K562 (cell line): ENCODE data around the gene ROMO1. TPM values are rescaled to one million over a fixed set of nuclear protein-coding genes. Genes with fewer than 3 reads are reported as not detected.

Source experiments
- ATAC-seq: fragments of 200-7000 bp; cut with Tn5 transposase; 3 replicates; pipeline ENCODE4 v1.9.1; 2020; ENCODE audit warnings: moderate library complexity
- BruUV-seq: library from RNA; stranded (reverse); fragments of 400-500 nt; replicated peaks from 2 replicates; lab custom pipeline; 2021; lab: Mats Ljungman, UMichigan
- CTCF ChIA-PET: fragments of 300-600 bp; formaldehyde crosslinking; extraction: SDS; loops from one replicate; lab custom pipeline; 2021; ENCODE audit warnings: low intra/inter-chr PET ratio; lab: Yijun Ruan, JAX
- POLR2A ChIA-PET: fragments of 300-600, 350-650 bp; sonication (Branson Sonifier 250); formaldehyde crosslinking; extraction: SDS; loops from one replicate; lab custom pipeline; 2021; ENCODE audit warnings: antibody characterized with exemption, inconsistent platforms; lab: Yijun Ruan, JAX
- DNase-seq, 4 experiments: peaks; one replicate each; pipeline versions ENCODE4 v3.0.0 to v3.0.0-alpha.2; 2011 to 2018; ENCODE audit warnings: low spot score in 3 of 4, mixed read lengths in 3 of 4; ENCODE audit errors: extremely low read depth in 1 of 4
- FAIRE-seq: peaks from 2 replicates; lab custom pipeline; 2011; peaks lifted over from hg19 to GRCh38; lab: Jason Lieb, UNC
- H2AFZ ChIP-seq: 2 replicates; pipeline ENCODE4 v1.6.0; 2011; ENCODE audit warnings: low read depth, low read length, control low read depth, inconsistent platforms
- H3K27ac ChIP-seq: fragments of 200-600 bp; 3 replicates; pipeline ENCODE4 v1.8.0; 2011; ENCODE audit warnings: low read depth, mild to moderate bottlenecking, control low read depth, inconsistent platforms, low read length, moderate library complexity, mixed read lengths; ENCODE audit errors: extremely low read depth
- H3K27me3 ChIP-seq, 2 experiments: fragments of 300-600 bp in 1 of 2; 2 replicates in 1 of 2; 3 replicates in 1 of 2; pipeline versions ENCODE4 v1.6.0 to v1.8.0; 2011; ENCODE audit warnings: inconsistent platforms in 2 of 2, low read length in 2 of 2, mild to moderate bottlenecking in 1 of 2, mixed read lengths in 1 of 2, moderate library complexity in 1 of 2; ENCODE audit not compliant: control insufficient read depth in 2 of 2, insufficient read depth in 2 of 2
- H3K36me3 ChIP-seq: fragments of 300-600 bp; 3 replicates; pipeline ENCODE4 v1.8.0; 2011; ENCODE audit warnings: mild to moderate bottlenecking, low read length, inconsistent platforms; ENCODE audit not compliant: control insufficient read depth, insufficient read depth
- H3K4me1 ChIP-seq, 2 experiments: fragments of 200-600 bp in 1 of 2; replicated peaks in 1 of 2; 2 replicates in 1 of 2; 3 replicates in 1 of 2; pipeline versions ENCODE4 v1.5.1 to v1.8.0; 2011; ENCODE audit warnings: inconsistent platforms in 2 of 2, low read length in 2 of 2, mild to moderate bottlenecking in 1 of 2, mixed read lengths in 1 of 2, moderate library complexity in 1 of 2; ENCODE audit not compliant: control insufficient read depth in 2 of 2, insufficient read depth in 2 of 2
- H3K4me2 ChIP-seq: 2 replicates; pipeline ENCODE4 v1.6.1; 2011; ENCODE audit warnings: low read length, control low read depth, inconsistent platforms, mixed read lengths; ENCODE audit not compliant: insufficient read depth
- H3K4me3 ChIP-seq: fragments of 200-600 bp; sonication (generic), shearing (Covaris generic); 2 replicates; pipeline ENCODE4 v1.5.1; 2016; ENCODE audit warnings: control low read depth, inconsistent platforms
- H3K79me2 ChIP-seq: fragments of 200-600 bp; 3 replicates; pipeline ENCODE4 v1.8.0; 2011; ENCODE audit warnings: low read length, inconsistent platforms; ENCODE audit not compliant: control insufficient read depth, insufficient read depth
- H3K9ac ChIP-seq, 2 experiments: 2 replicates each; pipeline versions ENCODE4 v1.6.0 to v1.6.1; 2011; ENCODE audit warnings: low read depth in 2 of 2, low read length in 2 of 2, control low read depth in 1 of 2, inconsistent platforms in 1 of 2, mild to moderate bottlenecking in 1 of 2, mixed read lengths in 1 of 2; ENCODE audit not compliant: insufficient read depth in 1 of 2
- H3K9me1 ChIP-seq: one replicate; pipeline ENCODE4 v1.6.0; 2011; ENCODE audit warnings: inconsistent platforms, mild to moderate bottlenecking, low read length, moderate library complexity; ENCODE audit not compliant: control insufficient read depth, insufficient read depth
- H3K9me3 ChIP-seq: replicated peaks from 2 replicates; pipeline ENCODE4 v1.5.1; 2011; ENCODE audit warnings: low read depth, low read length, inconsistent platforms; ENCODE audit not compliant: control insufficient read depth, insufficient read depth
- H4K20me1 ChIP-seq: replicated peaks from 2 replicates; pipeline ENCODE4 v1.6.1; 2011; ENCODE audit warnings: low read length, inconsistent platforms, mixed read lengths; ENCODE audit not compliant: control insufficient read depth, insufficient read depth
- ILF3 ChIP-seq: fragments of 450-650 bp; IDR thresholded peaks from 2 replicates; pipeline ENCODE4 v1.6.1; 2018; ENCODE audit warnings: antibody characterized with exemption, mild to moderate bottlenecking, moderate library complexity, borderline replicate concordance
- NR2F6 ChIP-seq: fragments of 450-650 bp; formaldehyde crosslinking; IDR thresholded peaks from 2 replicates; pipeline ENCODE4 v1.4.0; 2020; ENCODE audit warnings: mild to moderate bottlenecking
- SIRT6 ChIP-seq: IDR thresholded peaks from one replicate; pipeline ENCODE4 v1.6.1; 2012; ENCODE audit warnings: low read depth, mild to moderate bottlenecking, control low read depth, inconsistent platforms, low read length, moderate library complexity
- U2AF1 ChIP-seq: fragments of 200-400 bp; formaldehyde crosslinking; optimal IDR thresholded peaks from 2 replicates; pipeline ENCODE3; 2017; ENCODE audit warnings: mild to moderate bottlenecking, low read depth, low read length, moderate library complexity
- ZNF134 ChIP-seq: fragments of 250-450 bp; sonication (Bioruptor Pico); conservative IDR thresholded peaks from 2 replicates; pipeline ENCODE4 v1.4.0; 2020
- WGBS: fragments of 100-300 bp; shearing (Covaris generic); methylation state at CpG from one replicate; pipeline ENCODE4 v1.1.6; 2016; ENCODE audit warnings: low coverage, mixed read lengths; ENCODE audit not compliant: insufficient coverage; ENCODE audit errors: missing lambda C conversion rate; 5-methylcytosine and 5-hydroxymethylcytosine counted together
- in situ Hi-C: fragments of 300-500 bp; cut with MboI; formaldehyde crosslinking; loops from 4 replicates; pipeline ENCODE4 v1.15.0; 2018; ENCODE audit warnings: inconsistent platforms, mixed read lengths
- intact Hi-C: fragments of 100-400 bp; cut with micrococcal nuclease; formaldehyde crosslinking; loops from 2 replicates; pipeline ENCODE4 v1.14.2; 2022
- polyA plus RNA-seq, 8 experiments: library from polyadenylated mRNA; depleted of rRNA in 4 of 8; stranded (reverse) in 5 of 8; unstranded in 3 of 8; fragments of >200 nt; fragmentation: Nextera tagmentation in 2 of 8; fragmentation: Illumina TruSeq in 1 of 8; extraction: Ambion mirVana in 2 of 8; extraction: Trizol in 1 of 8; gene quantifications; 2 replicates each; pipeline versions ENCODE4 v1.2.1 to v1.2.3, GENCODE V29; 2011 to 2014; ENCODE audit warnings: inconsistent platforms in 1 of 8, missing spikeins in 1 of 8
- total RNA-seq, 7 experiments: library from RNA; depleted of rRNA in 6 of 7; stranded (reverse); fragments of >200 nt in 6 of 7; fragmentation: Illumina TruSeq in 2 of 7; extraction: Trizol in 2 of 7; gene quantifications; 2 replicates each; pipeline versions ENCODE4 v1.2.1 to v1.2.3, GENCODE V29; 2011 to 2021; ENCODE audit warnings: low replicate concordance in 1 of 7
- TF ChIP-seq, protein P1 (sequence below): fragments of 150-350 bp; IDR thresholded peaks from 2 replicates; pipeline ENCODE4 v1.6.1; 2014; ENCODE audit warnings: low read depth, mild to moderate bottlenecking, low read length, borderline replicate concordance
- TF ChIP-seq, protein P2 (sequence below): fragments of 450-650 bp; IDR thresholded peaks from 2 replicates; pipeline ENCODE4 v1.6.1; 2016; ENCODE audit warnings: mild to moderate bottlenecking, moderate library complexity

ROMO1 gene
- total and polyA plus RNA-seq, 9 of the 15 experiments (the other 6 are each of a cell fraction or from before 2014, with no cell fraction given) = 31.8 to 741 (median 226) TPM

DNA sequence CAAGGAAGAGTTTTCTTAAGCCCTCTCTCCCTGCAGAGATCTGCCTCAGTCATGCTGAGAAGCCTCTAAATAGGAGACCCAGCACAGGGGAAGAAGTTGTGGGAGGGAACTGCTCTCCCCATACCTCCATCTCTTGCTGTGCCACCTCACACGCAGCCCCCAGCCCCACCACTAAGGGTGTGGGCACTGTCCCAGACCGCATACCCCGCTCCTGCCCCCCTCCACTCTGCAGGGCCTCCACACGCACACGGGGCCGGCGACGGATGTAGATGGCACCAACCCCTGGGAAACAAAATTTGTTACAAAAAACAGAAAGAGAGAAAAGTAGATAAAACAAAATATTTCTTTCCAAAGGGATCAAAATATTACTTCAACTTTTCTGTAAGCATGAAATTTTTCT is 24.3 kb upstream of the ROMO1 start:
- ChIA-PET POLR2A (interaction anchor here (1.3 to 3.6 kb wide), 2 partner anchors 10 to 11 kb away, joined by 3 to 18 read pairs; partner anchors contain the start of genes CPNE1 and RBM12), CTCF (no interaction called here)
- Histone ChIP-seq H3K79me2 (no peaks in the 10 kb centered on the region), H3K4me1 (no peaks in the 10 kb centered on the region), H3K9ac (no peak overlapping the region), H3K36me3 (peaks cover 63% of the 10 kb centered on the region), H3K27ac (no peak overlapping the region), H3K4me3 (no peak overlapping the region), H3K4me2 (no peak overlapping the region), H2AFZ (no peak overlapping the region), H3K9me3 (no peaks in the 10 kb centered on the region), H4K20me1 (no peaks in the 10 kb centered on the region), H3K27me3 (no peaks in the 10 kb centered on the region), H3K9me1 (no peaks in the 10 kb centered on the region)
- in situ Hi-C loops (no loop called here), intact Hi-C loops (no loop called here)
- BruUV-seq = no TSS peak
- DNase-seq (no peak), FAIRE-seq (no peak), ATAC-seq (no peak)
- TF ChIP-seq SIRT6 = no peak
- TF ChIP-seq, protein P1, sequence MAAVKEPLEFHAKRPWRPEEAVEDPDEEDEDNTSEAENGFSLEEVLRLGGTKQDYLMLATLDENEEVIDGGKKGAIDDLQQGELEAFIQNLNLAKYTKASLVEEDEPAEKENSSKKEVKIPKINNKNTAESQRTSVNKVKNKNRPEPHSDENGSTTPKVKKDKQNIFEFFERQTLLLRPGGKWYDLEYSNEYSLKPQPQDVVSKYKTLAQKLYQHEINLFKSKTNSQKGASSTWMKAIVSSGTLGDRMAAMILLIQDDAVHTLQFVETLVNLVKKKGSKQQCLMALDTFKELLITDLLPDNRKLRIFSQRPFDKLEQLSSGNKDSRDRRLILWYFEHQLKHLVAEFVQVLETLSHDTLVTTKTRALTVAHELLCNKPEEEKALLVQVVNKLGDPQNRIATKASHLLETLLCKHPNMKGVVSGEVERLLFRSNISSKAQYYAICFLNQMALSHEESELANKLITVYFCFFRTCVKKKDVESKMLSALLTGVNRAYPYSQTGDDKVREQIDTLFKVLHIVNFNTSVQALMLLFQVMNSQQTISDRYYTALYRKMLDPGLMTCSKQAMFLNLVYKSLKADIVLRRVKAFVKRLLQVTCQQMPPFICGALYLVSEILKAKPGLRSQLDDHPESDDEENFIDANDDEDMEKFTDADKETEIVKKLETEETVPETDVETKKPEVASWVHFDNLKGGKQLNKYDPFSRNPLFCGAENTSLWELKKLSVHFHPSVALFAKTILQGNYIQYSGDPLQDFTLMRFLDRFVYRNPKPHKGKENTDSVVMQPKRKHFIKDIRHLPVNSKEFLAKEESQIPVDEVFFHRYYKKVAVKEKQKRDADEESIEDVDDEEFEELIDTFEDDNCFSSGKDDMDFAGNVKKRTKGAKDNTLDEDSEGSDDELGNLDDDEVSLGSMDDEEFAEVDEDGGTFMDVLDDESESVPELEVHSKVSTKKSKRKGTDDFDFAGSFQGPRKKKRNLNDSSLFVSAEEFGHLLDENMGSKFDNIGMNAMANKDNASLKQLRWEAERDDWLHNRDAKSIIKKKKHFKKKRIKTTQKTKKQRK = no peak
- TF ChIP-seq, protein P2, sequence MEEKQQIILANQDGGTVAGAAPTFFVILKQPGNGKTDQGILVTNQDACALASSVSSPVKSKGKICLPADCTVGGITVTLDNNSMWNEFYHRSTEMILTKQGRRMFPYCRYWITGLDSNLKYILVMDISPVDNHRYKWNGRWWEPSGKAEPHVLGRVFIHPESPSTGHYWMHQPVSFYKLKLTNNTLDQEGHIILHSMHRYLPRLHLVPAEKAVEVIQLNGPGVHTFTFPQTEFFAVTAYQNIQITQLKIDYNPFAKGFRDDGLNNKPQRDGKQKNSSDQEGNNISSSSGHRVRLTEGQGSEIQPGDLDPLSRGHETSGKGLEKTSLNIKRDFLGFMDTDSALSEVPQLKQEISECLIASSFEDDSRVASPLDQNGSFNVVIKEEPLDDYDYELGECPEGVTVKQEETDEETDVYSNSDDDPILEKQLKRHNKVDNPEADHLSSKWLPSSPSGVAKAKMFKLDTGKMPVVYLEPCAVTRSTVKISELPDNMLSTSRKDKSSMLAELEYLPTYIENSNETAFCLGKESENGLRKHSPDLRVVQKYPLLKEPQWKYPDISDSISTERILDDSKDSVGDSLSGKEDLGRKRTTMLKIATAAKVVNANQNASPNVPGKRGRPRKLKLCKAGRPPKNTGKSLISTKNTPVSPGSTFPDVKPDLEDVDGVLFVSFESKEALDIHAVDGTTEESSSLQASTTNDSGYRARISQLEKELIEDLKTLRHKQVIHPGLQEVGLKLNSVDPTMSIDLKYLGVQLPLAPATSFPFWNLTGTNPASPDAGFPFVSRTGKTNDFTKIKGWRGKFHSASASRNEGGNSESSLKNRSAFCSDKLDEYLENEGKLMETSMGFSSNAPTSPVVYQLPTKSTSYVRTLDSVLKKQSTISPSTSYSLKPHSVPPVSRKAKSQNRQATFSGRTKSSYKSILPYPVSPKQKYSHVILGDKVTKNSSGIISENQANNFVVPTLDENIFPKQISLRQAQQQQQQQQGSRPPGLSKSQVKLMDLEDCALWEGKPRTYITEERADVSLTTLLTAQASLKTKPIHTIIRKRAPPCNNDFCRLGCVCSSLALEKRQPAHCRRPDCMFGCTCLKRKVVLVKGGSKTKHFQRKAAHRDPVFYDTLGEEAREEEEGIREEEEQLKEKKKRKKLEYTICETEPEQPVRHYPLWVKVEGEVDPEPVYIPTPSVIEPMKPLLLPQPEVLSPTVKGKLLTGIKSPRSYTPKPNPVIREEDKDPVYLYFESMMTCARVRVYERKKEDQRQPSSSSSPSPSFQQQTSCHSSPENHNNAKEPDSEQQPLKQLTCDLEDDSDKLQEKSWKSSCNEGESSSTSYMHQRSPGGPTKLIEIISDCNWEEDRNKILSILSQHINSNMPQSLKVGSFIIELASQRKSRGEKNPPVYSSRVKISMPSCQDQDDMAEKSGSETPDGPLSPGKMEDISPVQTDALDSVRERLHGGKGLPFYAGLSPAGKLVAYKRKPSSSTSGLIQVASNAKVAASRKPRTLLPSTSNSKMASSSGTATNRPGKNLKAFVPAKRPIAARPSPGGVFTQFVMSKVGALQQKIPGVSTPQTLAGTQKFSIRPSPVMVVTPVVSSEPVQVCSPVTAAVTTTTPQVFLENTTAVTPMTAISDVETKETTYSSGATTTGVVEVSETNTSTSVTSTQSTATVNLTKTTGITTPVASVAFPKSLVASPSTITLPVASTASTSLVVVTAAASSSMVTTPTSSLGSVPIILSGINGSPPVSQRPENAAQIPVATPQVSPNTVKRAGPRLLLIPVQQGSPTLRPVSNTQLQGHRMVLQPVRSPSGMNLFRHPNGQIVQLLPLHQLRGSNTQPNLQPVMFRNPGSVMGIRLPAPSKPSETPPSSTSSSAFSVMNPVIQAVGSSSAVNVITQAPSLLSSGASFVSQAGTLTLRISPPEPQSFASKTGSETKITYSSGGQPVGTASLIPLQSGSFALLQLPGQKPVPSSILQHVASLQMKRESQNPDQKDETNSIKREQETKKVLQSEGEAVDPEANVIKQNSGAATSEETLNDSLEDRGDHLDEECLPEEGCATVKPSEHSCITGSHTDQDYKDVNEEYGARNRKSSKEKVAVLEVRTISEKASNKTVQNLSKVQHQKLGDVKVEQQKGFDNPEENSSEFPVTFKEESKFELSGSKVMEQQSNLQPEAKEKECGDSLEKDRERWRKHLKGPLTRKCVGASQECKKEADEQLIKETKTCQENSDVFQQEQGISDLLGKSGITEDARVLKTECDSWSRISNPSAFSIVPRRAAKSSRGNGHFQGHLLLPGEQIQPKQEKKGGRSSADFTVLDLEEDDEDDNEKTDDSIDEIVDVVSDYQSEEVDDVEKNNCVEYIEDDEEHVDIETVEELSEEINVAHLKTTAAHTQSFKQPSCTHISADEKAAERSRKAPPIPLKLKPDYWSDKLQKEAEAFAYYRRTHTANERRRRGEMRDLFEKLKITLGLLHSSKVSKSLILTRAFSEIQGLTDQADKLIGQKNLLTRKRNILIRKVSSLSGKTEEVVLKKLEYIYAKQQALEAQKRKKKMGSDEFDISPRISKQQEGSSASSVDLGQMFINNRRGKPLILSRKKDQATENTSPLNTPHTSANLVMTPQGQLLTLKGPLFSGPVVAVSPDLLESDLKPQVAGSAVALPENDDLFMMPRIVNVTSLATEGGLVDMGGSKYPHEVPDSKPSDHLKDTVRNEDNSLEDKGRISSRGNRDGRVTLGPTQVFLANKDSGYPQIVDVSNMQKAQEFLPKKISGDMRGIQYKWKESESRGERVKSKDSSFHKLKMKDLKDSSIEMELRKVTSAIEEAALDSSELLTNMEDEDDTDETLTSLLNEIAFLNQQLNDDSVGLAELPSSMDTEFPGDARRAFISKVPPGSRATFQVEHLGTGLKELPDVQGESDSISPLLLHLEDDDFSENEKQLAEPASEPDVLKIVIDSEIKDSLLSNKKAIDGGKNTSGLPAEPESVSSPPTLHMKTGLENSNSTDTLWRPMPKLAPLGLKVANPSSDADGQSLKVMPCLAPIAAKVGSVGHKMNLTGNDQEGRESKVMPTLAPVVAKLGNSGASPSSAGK = no peak
- no peak for TF ChIP-seq ILF3
- TF ChIP-seq U2AF1 = no peak
- no peak for TF ChIP-seq NR2F6 (CRISPR knock-in tag)
- no peak for TF ChIP-seq ZNF134
- 99% methylated on average over 8 of the region's 8 CpGs for WGBS
